Motor neuron (in vitro differentiated cells): ENCODE measurements around the gene CASP1. TPM values are rescaled to one million over a fixed set of nuclear protein-coding genes. Genes with fewer than 3 reads are reported as not detected.
A peak's percentile ranks its signal among the peaks of the same experiment; 100 is the strongest.
"Not testable (repeated sequence)": the region's sequence is repeated elsewhere in the genome, so short reads cannot be mapped to it uniquely, and the experiment has no call there.

Source experiments
- ATAC-seq, 8 experiments: fragments of 200-7000 bp; cut with Tn5 transposase; replicated peaks in 6 of 8; 2 replicates each; pipeline ENCODE4 v1.8.0; 2021; ENCODE audit warnings: mild to moderate bottlenecking in 8 of 8, moderate library complexity in 8 of 8
- H3K27ac ChIP-seq, 2 donors: fragments of 250-450 bp; sonication (Bioruptor Pico); 2 replicates each; pipeline ENCODE4 v1.9.0; 2021; ENCODE audit warnings: antibody characterized with exemption in 2 of 2, mild to moderate bottlenecking in 2 of 2, moderate library complexity in 1 of 2
- H3K4me1 ChIP-seq, 2 donors: fragments of 250-450 bp; sonication (Bioruptor Pico); replicated peaks in 1 of 2; 2 replicates each; pipeline ENCODE4 v1.6.1; 2021; ENCODE audit warnings: antibody characterized with exemption in 2 of 2, mild to moderate bottlenecking in 2 of 2, moderate library complexity in 1 of 2
- H3K4me3 ChIP-seq, 5 donors: fragments of 250-450 bp; sonication (Bioruptor Pico); 2 replicates each; pipeline ENCODE4 v1.9.0; 2021; ENCODE audit warnings: antibody characterized with exemption in 5 of 5, mild to moderate bottlenecking in 5 of 5, moderate library complexity in 4 of 5
- WGBS, 10 experiments: fragments of 450-650 bp; shearing (Covaris generic); methylation state at CpG; one replicate each; pipeline ENCODE4 v1.0.0; 2022; 5-methylcytosine and 5-hydroxymethylcytosine counted together
- in situ Hi-C, 9 experiments: fragments of 400-800 bp; cut with MboI; loops; one replicate each; pipeline ENCODE4 v1.15.0; 2021; ENCODE audit warnings: low sequenced_read_pairs in 9 of 9, low pct_unique_long_range_greater_than_20kb in 2 of 9; ENCODE audit not compliant: unreplicated experiment in 9 of 9
- total RNA-seq, 8 experiments: library from RNA; unstranded; fragments of 300-600 nt; gene quantifications; 2 replicates each; pipeline versions ENCODE4 v1.2.3 to v1.2.4, GENCODE V29; 2022

Gene CASP1
- total RNA-seq: 100 to 1,000 TPM in 1 of 8 experiments, 10 to 100 TPM in 3, under 1 TPM in 2, not detected in 2; 0.27 to 127 (median 31.3) TPM

DNA sequence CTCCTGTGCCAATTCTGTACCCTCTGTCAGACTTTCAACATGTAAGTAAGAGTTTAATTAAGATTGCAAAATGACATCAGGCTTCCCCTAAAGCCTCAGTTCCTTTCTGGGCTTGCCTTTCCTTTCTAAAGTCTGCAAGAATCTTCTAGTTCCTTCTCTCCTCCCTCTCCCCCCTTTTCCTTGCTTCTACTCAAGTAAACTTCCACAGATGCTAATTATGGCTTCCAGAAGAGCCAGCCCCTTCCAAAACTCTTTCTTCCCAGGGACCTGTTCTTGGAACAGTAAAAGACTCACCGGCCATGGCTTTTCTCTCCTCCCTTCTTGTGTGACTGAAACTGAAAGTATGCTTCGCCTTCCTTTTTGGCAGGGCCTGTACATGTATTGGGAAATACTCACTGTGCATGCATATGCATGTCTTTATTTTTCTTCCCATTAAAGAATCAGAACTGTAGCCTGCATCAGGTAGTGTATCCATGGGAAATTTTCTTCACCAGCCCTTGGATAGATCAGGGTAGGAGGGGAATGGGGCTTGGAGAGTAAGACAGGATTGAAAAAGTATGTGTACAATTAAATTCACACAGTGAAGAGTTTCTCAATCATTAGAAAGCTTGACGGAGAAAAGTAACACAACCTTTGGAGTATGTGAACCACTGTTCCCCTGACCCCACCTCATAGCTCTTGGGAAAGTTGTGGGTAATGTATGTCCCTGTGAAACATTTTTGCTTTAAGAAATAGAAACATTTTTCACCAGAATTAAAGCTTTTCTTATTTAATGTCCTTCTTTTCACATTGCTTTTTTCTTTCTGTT, at the start of gene CASP1:
Gene CASP1 (minus strand): TSS at position 332 of the 808 bp plus-strand sequence. CDS start 31 bp downstream, at position 301.
- peak in 3 of 8 experiments; percentile 97 to 99 (median 98) for ATAC-seq

DNA sequence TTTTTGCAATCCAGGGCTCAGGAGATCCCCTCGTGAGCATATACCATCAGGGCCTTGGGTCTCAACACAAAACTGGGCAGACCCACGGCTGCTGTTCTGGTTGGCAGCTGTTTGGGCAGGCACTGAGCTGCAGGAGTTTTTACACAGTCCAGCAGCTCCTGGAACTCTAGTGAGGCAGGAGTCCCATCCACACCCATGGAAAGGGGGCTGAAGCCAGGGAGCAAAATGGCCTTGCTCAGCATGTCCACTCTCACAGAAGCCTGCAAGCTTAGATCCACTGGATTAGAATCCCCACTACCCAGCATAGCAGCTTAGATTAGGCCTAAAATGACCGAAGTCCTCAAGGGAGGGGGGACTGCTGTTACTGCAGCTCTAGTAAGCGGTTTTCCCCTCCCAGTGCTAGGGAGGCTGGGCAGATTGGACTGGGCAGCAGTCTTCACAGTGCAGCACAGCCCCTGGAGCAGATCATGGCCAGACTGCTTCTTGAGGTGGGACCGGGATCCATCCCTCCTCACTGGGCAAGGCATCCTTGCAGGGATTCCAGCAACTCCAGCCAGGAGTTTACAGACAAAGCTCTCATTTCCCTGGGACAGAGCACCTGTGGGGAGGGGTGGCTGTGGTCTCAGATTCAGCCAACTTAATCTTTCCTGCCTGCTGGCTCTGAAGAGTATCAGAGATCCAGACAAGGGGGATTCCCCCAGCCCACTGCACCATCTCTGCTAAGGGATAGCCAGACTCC, 46.6 kb upstream of the CASP1 start:
- Histone ChIP-seq H3K4me3 (no peak overlapping the region), H3K27ac (no peak overlapping the region), H3K4me1 (peaks cover 0 to 3% of the 10 kb centered on the region in 2 donors)
- no peak for ATAC-seq
- 50 to 100% (median 60%) methylated on average over 1 of the region's 5 CpGs; no CpG with 5 or more reads in 7 of the 10 experiments for WGBS, 10 experiments
- in situ Hi-C loops: no loop called here

More for the DNA sequence above, at the start of gene CASP1:
- 0 to 88% (median 71%) methylated on average over 1 to 3 of the region's 3 CpGs; no CpG with 5 or more reads in 1 of the 10 experiments for WGBS, 10 experiments
- Histone ChIP-seq H3K27ac (no peak within 1 kb of the TSS), H3K4me1 (no peaks in the 10 kb centered on the region), H3K4me3 (no peak within 1 kb of the TSS)
- in situ Hi-C loops: no loop called here

DNA sequence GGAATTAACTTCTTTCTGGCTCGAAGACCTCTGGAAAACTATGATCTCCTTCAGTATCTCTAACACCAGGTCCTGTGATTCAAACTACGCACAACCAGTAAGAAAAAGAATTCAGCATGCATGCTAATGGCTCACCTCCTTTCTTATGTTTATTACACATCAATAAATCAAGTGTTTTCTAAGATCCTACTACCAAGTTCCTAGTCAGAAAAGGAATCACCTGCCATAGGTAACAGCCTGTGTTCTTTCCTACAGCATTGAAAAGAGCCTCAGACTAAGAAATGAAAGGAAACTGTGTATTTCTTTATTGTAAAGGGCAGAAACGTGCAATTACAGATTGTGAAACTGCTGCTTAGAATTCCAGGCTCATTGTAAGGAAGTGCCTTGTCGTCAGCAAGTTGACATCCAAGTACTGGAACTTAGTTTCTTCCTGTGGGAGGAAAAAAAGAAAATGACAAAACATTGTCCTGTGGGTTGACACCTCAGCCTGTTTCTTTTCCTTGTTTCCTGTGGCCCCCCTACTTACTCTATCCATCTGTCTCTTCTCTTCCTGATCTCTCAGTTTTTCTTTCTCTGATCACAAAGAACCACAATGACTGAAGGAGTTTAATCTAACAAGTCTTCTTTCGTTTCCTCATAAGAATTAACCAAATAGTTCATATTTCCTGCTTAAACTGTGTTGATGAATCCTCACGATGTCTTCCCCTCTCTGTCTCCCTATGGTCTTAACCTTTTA, 45.4 kb upstream of the CASP1 start:
- 13 to 94% (median 56%) methylated on average over 2 to 6 of the region's 6 CpGs; no CpG with 5 or more reads in 1 of the 10 experiments for WGBS, 10 experiments
- H3K4me3 ChIP-seq, H3K4me1 ChIP-seq, in situ Hi-C loops, H3K27ac ChIP-seq: not testable (repeated sequence)
- peak in 2 of 8 experiments; percentile 20 to 34 for ATAC-seq

DNA sequence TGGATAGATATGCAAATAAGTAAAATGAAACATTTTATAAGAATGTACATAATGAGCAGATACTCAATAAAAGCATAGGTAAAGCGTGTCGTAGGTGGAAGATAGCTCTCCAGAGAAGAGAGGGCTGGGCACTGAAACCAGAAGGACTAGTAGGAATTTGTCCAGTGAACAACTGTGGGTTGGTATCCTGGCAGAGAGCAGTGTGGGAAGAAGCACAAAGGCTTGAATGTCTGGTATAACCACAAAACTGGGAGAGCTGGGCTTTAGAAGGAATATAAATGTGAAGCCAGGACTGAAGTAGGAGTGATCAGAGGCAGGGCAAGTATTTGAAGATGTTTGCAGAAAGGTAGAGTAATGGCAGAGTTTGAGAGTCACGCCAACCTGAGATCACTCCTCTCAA, 43.3 kb upstream of the CASP1 start:
- H3K4me3 ChIP-seq: no peak overlapping the region
- H3K27ac ChIP-seq: no peak overlapping the region
- in situ Hi-C loops: no loop called here
- WGBS, 10 experiments: 70 to 100% (median 93%) methylated on average over 2 to 3 of the region's 3 CpGs; no CpG with 5 or more reads in 2 of the 10 experiments
- no peak for ATAC-seq
- peaks cover 0 to 3% of the 10 kb centered on the region in 2 donors for H3K4me1 ChIP-seq

DNA sequence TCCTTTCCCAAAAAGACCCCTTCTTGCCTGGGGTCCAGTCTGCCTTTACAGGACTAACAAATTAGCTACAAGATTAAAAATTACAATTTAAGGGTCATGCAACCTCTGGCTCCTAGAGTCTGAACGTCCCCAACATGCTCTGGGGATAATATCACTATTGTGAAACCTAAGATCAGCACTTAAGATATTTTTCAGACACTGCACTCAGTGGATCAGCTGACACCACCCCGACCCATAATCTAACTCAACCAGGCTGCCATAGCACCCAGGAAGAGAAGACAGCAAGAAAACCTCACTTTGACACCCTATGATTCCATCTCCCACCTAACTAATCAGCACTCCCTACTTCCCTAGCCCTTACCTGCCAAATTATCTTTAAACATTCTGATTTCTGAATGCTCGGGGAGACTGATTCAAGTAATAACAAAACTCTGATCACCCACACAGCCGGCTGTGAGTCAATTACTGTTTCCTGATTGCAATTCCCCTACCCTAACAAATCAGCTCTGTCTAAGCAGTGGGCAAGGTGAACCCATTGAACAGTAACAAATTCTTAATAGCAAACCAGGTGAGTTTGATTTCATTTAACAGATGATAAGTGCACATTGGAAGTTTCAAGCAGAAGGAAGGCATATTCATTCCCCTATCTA, 42.3 kb upstream of the CASP1 start:
- in situ Hi-C loops, H3K4me1 ChIP-seq, ATAC-seq, H3K4me3 ChIP-seq, H3K27ac ChIP-seq: not testable (repeated sequence)
- 50 to 100% (median 85%) methylated on average over 1 to 2 of the region's 4 CpGs; no CpG with 5 or more reads in 3 of the 10 experiments for WGBS, 10 experiments

DNA sequence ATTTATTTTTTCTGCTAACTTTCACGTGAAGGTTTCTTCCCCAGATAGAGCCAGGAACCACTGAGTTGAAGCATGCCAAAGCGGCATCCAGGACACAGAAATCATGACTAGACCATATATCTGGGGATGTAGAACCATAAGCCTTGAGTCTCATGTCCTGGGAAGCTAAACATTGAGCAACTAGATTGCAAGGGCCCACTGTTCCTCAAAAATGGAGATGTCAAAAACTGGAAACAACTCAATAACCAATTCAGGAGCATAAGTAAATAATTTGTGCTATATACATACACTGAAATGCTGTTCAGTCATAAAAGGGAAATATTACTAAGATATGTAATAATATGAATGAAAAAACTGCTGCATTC, 39.2 kb upstream of the CASP1 start:
- ATAC-seq: no peak
- Histone ChIP-seq H3K27ac (no peak overlapping the region), H3K4me1 (no peaks in the 10 kb centered on the region), H3K4me3 (no peak overlapping the region)
- in situ Hi-C loops: no loop called here
- WGBS, 10 experiments: 46 to 100% (median 95%) methylated on average over 1 to 2 of the region's 2 CpGs; no CpG with 5 or more reads in 1 of the 10 experiments

DNA sequence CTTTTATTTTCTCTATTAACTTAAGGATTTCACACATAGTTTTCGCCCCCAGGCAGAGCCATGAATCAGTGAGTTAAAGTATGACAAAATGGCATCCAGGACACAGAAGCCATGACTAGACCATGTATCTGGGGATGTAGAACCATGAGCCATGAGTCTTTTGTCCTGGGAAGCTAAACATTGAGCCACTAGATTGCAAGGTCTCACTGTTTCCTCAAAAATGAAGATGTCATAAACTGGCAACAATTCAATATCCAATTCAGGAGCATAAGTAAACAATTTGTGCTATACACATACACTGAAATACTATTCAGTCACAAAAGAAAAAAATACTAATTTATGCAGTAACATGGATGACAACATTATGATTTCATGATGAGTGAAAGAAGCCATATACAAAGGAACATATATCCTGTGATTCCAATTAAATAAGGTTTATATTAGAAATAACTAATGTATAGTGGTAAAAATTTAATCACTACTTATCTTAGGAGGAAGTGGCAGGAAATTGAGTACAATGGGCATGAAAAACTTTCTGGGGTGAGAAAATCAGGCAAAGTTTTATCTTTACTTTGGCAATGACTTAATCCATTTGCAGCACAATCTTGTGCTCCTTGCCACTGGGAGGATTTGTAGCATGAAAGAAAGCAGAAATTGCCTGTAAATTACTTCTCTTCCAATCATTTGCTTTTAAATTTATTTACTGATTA, 38.7 kb upstream of the CASP1 start:
- in situ Hi-C loops: no loop called here
- 50 to 100% methylated on average over 1 of the region's 1 CpG; no CpG with 5 or more reads in 8 of the 10 experiments for WGBS, 10 experiments

DNA sequence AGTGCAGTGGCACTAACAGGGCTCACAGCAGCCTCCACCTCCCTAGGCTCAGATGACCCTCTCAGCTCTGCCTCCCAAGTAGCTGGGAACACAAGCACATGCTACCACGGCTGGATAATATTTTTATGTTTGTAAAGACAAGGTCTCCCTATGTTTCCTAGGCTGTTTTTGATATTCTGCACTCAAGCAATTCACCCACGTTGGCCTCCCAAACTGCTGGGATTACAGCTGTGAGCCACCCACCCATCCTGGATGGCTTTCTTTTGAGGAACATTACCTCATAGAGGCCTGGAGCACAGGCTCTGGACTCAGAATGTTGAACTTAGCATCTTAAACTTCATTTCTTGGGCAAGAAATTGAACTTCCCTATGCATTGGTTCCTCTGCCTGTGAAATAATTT, 37.1 kb upstream of the CASP1 start:
- H3K4me1 ChIP-seq, H3K27ac ChIP-seq, ATAC-seq, in situ Hi-C loops, H3K4me3 ChIP-seq: not testable (repeated sequence)
- WGBS, 10 experiments: no CpG with 5 or more reads among the region's 2 CpGs

More for the DNA sequence above, 38.7 kb upstream of the CASP1 start:
- no peak overlapping the region for H3K4me3 ChIP-seq
- no peak for ATAC-seq
- H3K4me1 ChIP-seq: no peaks in the 10 kb centered on the region
- no peak overlapping the region for H3K27ac ChIP-seq

DNA sequence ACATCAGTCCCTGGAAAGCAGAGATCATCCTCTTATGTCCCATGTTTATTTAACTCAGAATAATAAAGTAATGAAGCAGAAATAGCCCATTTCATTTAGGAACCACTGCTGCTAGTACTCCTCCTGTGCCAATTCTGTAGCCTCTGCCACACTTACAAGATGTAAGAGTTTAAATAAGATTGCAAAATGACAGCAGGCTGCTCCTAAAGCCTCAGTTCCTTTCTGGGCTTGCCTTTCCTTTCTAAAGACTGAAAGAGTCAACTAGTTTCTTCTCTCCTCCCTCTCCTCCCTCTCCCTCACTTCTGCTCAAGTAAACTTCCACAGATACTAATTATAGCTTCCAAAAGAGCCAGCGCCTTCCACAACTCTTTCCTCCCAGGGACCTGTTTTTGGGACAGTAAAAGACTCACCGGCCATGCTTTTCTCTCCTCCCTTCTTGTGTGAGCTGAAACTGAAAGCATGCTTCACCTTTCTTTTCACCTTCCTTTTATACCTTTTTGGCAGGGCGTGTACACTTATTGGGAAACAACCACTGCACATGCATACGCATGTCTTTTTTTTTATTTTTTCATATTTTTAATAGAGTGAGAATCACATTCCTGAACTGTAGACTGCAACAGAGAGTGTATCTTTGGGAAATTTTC, 36.3 kb upstream of the CASP1 start:
- WGBS, 10 experiments: 65 to 100% (median 93%) methylated on average over 1 to 4 of the region's 4 CpGs

DNA sequence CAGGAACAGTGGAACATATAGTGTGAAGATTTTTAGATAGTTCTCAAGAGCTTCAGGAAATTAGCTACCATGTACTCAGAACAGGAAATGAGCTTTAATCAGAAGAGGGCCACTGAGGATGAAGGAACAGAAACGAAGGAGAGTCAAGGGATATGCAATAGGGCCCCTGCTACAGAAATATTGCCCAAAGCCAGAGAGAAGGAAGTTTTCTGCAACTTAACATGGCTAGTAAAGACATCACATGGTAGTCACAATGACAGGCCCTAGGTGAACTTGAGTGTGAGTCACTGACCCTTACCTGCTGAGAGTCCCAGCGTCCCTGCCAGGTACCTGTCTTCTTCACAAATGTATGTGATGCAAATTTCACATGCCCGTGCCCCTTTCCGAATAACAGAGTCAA, 35.4 kb upstream of the CASP1 start:
- 67 to 100% (median 82%) methylated on average over 1 to 4 of the region's 4 CpGs for WGBS, 10 experiments
- H3K4me3 ChIP-seq: no peak overlapping the region
- no peak overlapping the region for H3K27ac ChIP-seq
- no peaks in the 10 kb centered on the region for H3K4me1 ChIP-seq
- in situ Hi-C loops: no loop called here
- no peak for ATAC-seq

More for the DNA sequence above, 36.3 kb upstream of the CASP1 start:
- in situ Hi-C loops: no loop called here
- no peak for ATAC-seq
- Histone ChIP-seq H3K27ac (no peak overlapping the region), H3K4me3 (no peak overlapping the region), H3K4me1 (no peaks in the 10 kb centered on the region)

DNA sequence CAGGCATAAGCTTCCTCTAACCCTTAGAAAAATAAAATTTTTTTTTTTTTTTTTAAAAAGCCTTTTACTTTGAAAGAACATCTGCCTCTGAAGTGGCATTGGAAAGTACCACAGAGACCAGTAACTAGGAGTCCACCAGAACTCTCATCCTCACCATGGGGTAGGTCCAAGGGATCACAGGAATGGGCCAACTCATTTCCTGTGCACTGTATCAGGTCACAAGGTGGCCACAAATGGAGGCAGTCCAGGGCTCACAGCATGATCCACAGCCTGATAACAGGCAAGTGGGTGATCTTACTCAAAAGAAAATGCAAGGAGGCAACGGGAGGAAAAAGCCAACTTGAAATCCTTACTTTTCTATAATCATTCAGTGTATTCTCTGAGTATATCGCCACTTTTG, 34.8 kb upstream of the CASP1 start:
- H3K4me1 ChIP-seq, in situ Hi-C loops, H3K27ac ChIP-seq, ATAC-seq, H3K4me3 ChIP-seq: not testable (repeated sequence)
- WGBS, 10 experiments: 43 to 80% (median 73%) methylated on average over 1 of the region's 2 CpGs; no CpG with 5 or more reads in 7 of the 10 experiments
